GM10266 (cell line): ENCODE data around the gene CLSTN2.

Source experiments
- DNase-seq: peaks from one replicate; pipeline ENCODE4 v3.0.0; 2012; ENCODE audit errors: extremely low spot score
- TF ChIP-seq, protein P1 (sequence below): IDR thresholded peaks from 2 replicates; pipeline ENCODE4 v1.5.1; 2012; ENCODE audit warnings: mild to moderate bottlenecking, low read depth; ENCODE audit not compliant: control insufficient read depth, insufficient read depth; ENCODE audit errors: missing control alignments

CLSTN2 gene

DNA sequence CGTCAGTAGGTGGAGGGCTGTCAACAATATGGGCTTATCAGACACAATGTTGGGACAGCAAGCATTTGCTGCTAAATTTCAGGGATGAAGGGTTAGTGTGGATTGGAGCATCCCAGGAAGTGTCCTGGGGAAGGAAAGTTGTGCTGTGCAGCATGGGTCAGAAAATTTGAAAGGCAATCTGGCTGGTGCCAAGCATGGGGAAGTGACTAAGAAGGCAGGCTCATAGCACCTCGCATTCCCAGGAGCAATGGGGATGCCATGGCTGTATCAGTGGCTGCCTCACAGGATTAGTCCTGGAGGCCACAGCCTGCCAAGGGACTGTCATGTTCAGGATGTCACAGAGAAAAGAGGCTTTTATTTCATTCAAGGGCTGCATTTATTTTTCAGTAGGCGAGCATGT is 420.5 kb downstream of the CLSTN2 start:
- TF ChIP-seq, protein P1, sequence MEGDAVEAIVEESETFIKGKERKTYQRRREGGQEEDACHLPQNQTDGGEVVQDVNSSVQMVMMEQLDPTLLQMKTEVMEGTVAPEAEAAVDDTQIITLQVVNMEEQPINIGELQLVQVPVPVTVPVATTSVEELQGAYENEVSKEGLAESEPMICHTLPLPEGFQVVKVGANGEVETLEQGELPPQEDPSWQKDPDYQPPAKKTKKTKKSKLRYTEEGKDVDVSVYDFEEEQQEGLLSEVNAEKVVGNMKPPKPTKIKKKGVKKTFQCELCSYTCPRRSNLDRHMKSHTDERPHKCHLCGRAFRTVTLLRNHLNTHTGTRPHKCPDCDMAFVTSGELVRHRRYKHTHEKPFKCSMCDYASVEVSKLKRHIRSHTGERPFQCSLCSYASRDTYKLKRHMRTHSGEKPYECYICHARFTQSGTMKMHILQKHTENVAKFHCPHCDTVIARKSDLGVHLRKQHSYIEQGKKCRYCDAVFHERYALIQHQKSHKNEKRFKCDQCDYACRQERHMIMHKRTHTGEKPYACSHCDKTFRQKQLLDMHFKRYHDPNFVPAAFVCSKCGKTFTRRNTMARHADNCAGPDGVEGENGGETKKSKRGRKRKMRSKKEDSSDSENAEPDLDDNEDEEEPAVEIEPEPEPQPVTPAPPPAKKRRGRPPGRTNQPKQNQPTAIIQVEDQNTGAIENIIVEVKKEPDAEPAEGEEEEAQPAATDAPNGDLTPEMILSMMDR: no peak
- DNase-seq: no peak

DNA sequence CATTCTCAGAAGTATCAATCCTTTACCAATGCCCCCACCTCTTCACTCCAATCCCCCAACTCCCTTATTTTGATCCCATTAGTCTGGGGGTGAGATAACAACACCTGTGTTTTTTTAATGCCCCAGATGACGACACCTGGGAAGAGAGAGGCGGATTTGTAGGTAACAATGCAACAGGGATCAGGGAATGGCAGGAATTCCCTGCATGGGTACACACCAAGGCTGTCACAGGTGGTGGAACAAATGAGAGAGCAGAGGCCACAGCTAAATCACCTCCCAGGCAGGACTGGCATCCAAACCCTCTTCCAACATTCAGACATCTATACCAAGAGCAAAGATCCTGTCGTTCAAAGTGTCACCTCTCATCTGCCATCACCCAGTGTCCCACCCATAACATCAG is 423.7 kb downstream of the CLSTN2 start:
- TF ChIP-seq, protein P1: no peak
- DNase-seq: no peak

DNA sequence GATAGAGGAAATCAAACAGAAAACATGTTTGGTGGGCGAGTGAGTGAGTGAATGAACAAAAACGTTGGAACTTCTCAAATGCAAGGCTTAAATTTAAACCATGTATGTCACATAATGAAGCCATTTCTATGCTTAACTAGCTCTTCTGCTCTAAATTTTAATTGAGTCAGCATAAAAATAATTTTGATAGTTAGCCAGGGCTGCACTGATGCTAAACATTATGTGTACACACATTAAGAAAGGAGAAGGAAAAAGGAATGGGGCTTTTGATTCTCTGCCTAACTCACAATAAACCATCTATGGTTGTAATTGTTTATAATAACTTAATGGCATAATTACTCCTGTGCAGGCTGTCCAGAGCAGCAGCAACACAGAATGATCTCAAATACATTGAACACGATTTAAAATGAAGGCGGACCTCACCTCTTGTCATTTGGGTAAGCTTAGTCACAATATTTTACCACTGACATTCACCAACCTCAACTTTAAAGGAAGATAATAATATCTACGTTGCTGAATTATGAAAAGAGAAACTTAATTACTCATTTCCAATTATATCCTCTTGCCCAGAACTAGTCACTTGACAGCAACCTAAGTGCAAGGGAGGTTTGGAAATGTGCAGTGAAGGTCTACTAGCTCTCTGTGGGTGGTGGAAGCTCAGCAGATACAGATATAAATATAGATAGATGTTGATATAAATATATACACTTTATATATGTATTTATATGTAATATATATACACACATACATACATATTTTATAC is 424.4 kb downstream of the CLSTN2 start:
- DNase-seq: no peak
- TF ChIP-seq, protein P1: no peak

DNA sequence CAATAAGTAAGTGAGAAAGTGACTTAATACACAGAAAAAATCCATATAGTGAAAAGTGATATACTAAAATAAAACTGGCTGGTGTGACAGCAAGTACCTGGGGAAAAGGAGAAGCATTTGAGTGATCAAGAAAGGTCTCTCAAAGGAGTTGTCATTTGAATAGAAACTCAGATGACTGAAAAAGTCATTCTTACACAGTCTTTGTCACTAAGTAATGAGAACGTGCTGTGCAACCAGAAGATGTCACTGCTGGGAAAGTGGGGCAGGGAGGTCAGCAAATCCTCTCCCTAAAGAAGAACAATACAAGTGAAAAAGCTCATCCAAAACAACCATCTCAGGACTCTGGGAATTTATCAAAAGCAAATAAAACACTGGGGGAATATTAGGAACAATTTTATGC is 425.3 kb downstream of the CLSTN2 start:
- no peak for DNase-seq
- TF ChIP-seq, protein P1: no peak

DNA sequence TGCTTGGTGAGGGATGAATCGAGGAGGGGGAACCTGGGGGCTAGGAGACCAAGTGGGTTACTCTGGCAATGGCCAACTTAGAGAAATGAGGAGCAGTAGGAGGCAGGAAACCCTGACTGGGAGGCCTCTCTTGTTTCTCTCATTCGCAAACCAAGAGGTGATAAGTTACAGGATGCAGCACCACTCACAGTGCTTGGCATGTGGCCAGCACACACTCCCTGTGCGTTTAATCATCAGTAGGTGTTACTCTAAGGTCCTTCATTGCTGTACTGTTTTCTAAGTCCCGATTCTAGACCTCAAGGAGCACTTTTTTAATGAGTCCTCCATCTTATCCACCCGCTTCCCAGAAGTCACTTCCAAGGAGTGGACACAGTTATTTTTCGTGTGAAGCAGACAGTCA is 428.8 kb downstream of the CLSTN2 start:
- DNase-seq: no peak
- TF ChIP-seq, protein P1: no peak

DNA sequence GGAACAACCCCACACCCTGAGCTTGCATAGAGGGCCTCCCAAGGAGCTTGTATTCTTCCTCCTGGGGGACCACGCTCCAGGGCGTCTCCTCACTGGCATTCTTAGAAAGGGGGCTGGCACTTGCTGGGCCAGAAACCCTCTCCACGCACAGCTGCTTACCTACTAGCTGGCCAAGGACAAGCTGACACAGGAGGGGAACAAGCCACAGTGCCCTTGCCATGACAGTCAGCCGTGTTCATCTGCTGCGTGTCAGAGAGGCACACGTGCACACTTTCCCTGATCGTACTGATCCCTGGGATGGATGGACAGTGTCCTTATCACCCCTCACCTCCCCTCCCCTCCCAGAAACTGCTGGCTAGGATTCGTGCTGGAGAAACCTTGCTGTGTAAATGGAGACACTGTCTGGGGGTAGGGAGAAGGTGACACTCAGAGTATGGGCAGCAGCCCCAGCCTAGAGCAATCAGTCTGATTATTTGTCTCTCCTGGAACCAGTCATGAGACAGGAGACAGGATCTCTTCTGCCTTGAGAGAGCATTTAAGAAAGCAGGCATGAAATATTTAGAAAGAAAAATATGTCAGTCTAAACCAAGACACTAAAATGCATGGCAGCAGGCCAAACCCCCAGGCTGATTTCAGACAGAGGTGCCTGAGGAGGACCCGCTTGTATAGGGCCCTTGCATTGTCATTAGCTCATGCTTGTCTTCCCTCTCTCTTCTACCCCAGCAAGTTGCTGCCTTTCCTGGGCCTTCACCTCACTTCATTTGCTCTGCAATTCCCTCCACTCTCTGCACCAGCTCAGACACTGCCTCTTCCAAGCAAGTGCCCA is 431.1 kb downstream of the CLSTN2 start:
- TF ChIP-seq, protein P1: no peak
- no peak for DNase-seq
